IMR-90 (cell line): ENCODE measurements around the gene PLCH1. TPM values are rescaled to one million over a fixed set of nuclear protein-coding genes. Genes with fewer than 3 reads are reported as not detected.

Source experiments
- ATAC-seq: fragments of 200-7000 bp; cut with Tn5 transposase; 2 replicates; pipeline ENCODE4 v1.9.1; 2020; ENCODE audit warnings: low read depth, mild to moderate bottlenecking, moderate library complexity
- BruUV-seq: library from RNA; stranded (reverse); fragments of 400-500 nt; replicated peaks from 2 replicates; lab custom pipeline; 2021; lab: Mats Ljungman, UMichigan
- CTCF ChIA-PET: fragments of 300-600 bp; formaldehyde crosslinking; extraction: SDS; loops from one replicate; lab custom pipeline; 2021; ENCODE audit warnings: antibody characterized with exemption; lab: Yijun Ruan, JAX
- POLR2A ChIA-PET: fragments of 300-600 bp; sonication (Branson Sonifier 250); formaldehyde crosslinking; loops from one replicate; lab custom pipeline; 2022; ENCODE audit warnings: antibody characterized with exemption; ENCODE audit not compliant: unreplicated experiment; lab: Charles Lee
- DNase-seq: peaks from one replicate; pipeline ENCODE4 v3.0.0; 2013
- H2AFZ ChIP-seq: replicated peaks from 2 replicates; pipeline ENCODE3; 2013; ENCODE audit warnings: low read length, mild to moderate bottlenecking; ENCODE audit not compliant: poor library complexity
- H2AK5ac ChIP-seq: 2 replicates; pipeline ENCODE4 v1.6.1; 2013; ENCODE audit warnings: low read depth, low read length, inconsistent platforms
- H2AK9ac ChIP-seq: replicated peaks from 2 replicates; pipeline ENCODE3; 2013; ENCODE audit warnings: mild to moderate bottlenecking, low read depth, low read length, moderate library complexity; ENCODE audit not compliant: poor library complexity
- H2BK120ac ChIP-seq: 2 replicates; pipeline ENCODE4 v1.6.1; 2013; ENCODE audit warnings: low read depth, low read length, inconsistent platforms
- H2BK15ac ChIP-seq: 3 replicates; pipeline ENCODE4 v1.6.1; 2013; ENCODE audit warnings: low read depth, low read length, inconsistent platforms
- H2BK20ac ChIP-seq: 2 replicates; pipeline ENCODE4 v1.6.1; 2013; ENCODE audit warnings: low read depth, mild to moderate bottlenecking, inconsistent platforms, low read length, moderate library complexity
- H2BK5ac ChIP-seq: 2 replicates; pipeline ENCODE4 v1.6.1; 2013; ENCODE audit warnings: mild to moderate bottlenecking, low read depth, low read length, inconsistent platforms; ENCODE audit not compliant: poor library complexity, severe bottlenecking
- H3K14ac ChIP-seq: replicated peaks from 2 replicates; pipeline ENCODE4 v1.6.1; 2013; ENCODE audit warnings: low read depth, low read length, inconsistent platforms
- H3K18ac ChIP-seq: 2 replicates; pipeline ENCODE4 v1.6.1; 2013; ENCODE audit warnings: low read depth, low read length, control low read depth
- H3K23ac ChIP-seq: 2 replicates; pipeline ENCODE4 v1.6.1; 2013; ENCODE audit warnings: low read depth, low read length, inconsistent platforms
- H3K27ac ChIP-seq: 2 replicates; pipeline ENCODE4 v1.5.1; 2013; ENCODE audit warnings: mild to moderate bottlenecking, control low read depth, low read length; ENCODE audit not compliant: insufficient read depth
- H3K27me3 ChIP-seq: 2 replicates; pipeline ENCODE4 v1.6.1; 2013; ENCODE audit warnings: low read length; ENCODE audit not compliant: control insufficient read depth, insufficient read depth
- H3K36me3 ChIP-seq: 2 replicates; pipeline ENCODE4 v1.6.1; 2013; ENCODE audit warnings: low read length, mixed read lengths; ENCODE audit not compliant: control insufficient read depth, insufficient read depth
- H3K4ac ChIP-seq: 2 replicates; pipeline ENCODE4 v1.6.1; 2013; ENCODE audit warnings: low read depth, low read length, inconsistent platforms
- H3K4me1 ChIP-seq: 2 replicates; pipeline ENCODE4 v1.6.1; 2013; ENCODE audit warnings: low read length, mixed read lengths; ENCODE audit not compliant: control insufficient read depth, insufficient read depth
- H3K4me2 ChIP-seq: 2 replicates; pipeline ENCODE4 v1.6.1; 2013; ENCODE audit warnings: low read depth, mild to moderate bottlenecking, control low read depth, low read length, moderate library complexity
- H3K4me3 ChIP-seq: 2 replicates; pipeline ENCODE4 v1.5.1; 2013; ENCODE audit warnings: low read depth, mild to moderate bottlenecking, control low read depth, low read length, moderate library complexity; ENCODE audit not compliant: insufficient read depth
- H3K56ac ChIP-seq: 2 replicates; pipeline ENCODE4 v1.6.1; 2013; ENCODE audit warnings: low read length, inconsistent platforms; ENCODE audit not compliant: insufficient read depth; ENCODE audit errors: extremely low read depth
- H3K79me1 ChIP-seq, 2 experiments: 2 replicates each; pipeline ENCODE4 v1.6.1; 2013; ENCODE audit warnings: low read length in 2 of 2, inconsistent platforms in 1 of 2, low read depth in 1 of 2
- H3K9ac ChIP-seq: 2 replicates; pipeline ENCODE4 v1.6.1; 2013; ENCODE audit warnings: low read depth, low read length, control low read depth
- H3K9me1 ChIP-seq: 2 replicates; pipeline ENCODE4 v1.6.1; 2013; ENCODE audit warnings: low read length, inconsistent platforms; ENCODE audit not compliant: insufficient read depth
- H3K9me3 ChIP-seq: 2 replicates; pipeline ENCODE4 v1.6.1; 2013; ENCODE audit warnings: low read length; ENCODE audit not compliant: control insufficient read depth, insufficient read depth
- H4K20me1 ChIP-seq: 2 replicates; pipeline ENCODE4 v1.6.1; 2013; ENCODE audit warnings: low read length, inconsistent platforms; ENCODE audit not compliant: insufficient read depth
- H4K5ac ChIP-seq: 2 replicates; pipeline ENCODE4 v1.6.1; 2013; ENCODE audit warnings: mild to moderate bottlenecking, low read depth, low read length, control low read depth
- H4K8ac ChIP-seq, 2 experiments: 2 replicates each; pipeline ENCODE4 v1.6.1; 2013; ENCODE audit warnings: low read depth in 2 of 2, low read length in 2 of 2, control low read depth in 1 of 2, inconsistent platforms in 1 of 2
- H4K91ac ChIP-seq: 2 replicates; pipeline ENCODE4 v1.6.1; 2013; ENCODE audit warnings: low read depth, low read length, inconsistent platforms; ENCODE audit not compliant: insufficient read depth
- BHLHE40 ChIP-seq: fragments of 150-350 bp; IDR thresholded peaks from 2 replicates; pipeline ENCODE4 v1.6.1; 2016; ENCODE audit warnings: mild to moderate bottlenecking, low read depth, low read length
- CEBPB ChIP-seq: IDR thresholded peaks from 2 replicates; pipeline ENCODE4 v1.6.1; 2012; ENCODE audit warnings: low read depth, low read length, improper control_type of control experiment
- CHD1 ChIP-seq: IDR thresholded peaks from 2 replicates; pipeline ENCODE4 v1.6.1; 2012; ENCODE audit warnings: low read depth, low read length, improper control_type of control experiment
- CTCF ChIP-seq: conservative IDR thresholded peaks from 2 replicates; pipeline ENCODE4 v1.5.1; 2012; ENCODE audit warnings: mild to moderate bottlenecking, low read depth, low read length, improper control_type of control experiment
- FOS ChIP-seq: fragments of 150-350 bp; IDR thresholded peaks from 2 replicates; pipeline ENCODE4 v1.6.1; 2016; ENCODE audit warnings: low read depth, low read length
- MAFK ChIP-seq: IDR thresholded peaks from 2 replicates; pipeline ENCODE4 v1.6.1; 2012; ENCODE audit warnings: low read depth, low read length, improper control_type of control experiment
- MAZ ChIP-seq: IDR thresholded peaks from 2 replicates; pipeline ENCODE4 v1.6.1; 2012; ENCODE audit warnings: low read depth, mild to moderate bottlenecking, low read length, improper control_type of control experiment, moderate library complexity, borderline replicate concordance
- MXI1 ChIP-seq: IDR thresholded peaks from 2 replicates; pipeline ENCODE4 v1.6.1; 2012; ENCODE audit warnings: low read depth, mild to moderate bottlenecking, low read length, moderate library complexity, borderline replicate concordance
- NFE2L2 ChIP-seq: fragments of 150-350 bp; IDR thresholded peaks from 2 replicates; pipeline ENCODE4 v1.6.1; 2016; ENCODE audit warnings: low read depth, mild to moderate bottlenecking, low read length
- POLR2A ChIP-seq: IDR thresholded peaks from 2 replicates; pipeline ENCODE4 v1.6.1; 2012; ENCODE audit warnings: mild to moderate bottlenecking, low read depth, low read length
- RAD21 ChIP-seq: IDR thresholded peaks from 2 replicates; pipeline ENCODE4 v1.6.1; 2012; ENCODE audit warnings: low read length, improper control_type of control experiment
- RCOR1 ChIP-seq: IDR thresholded peaks from 2 replicates; pipeline ENCODE4 v1.6.1; 2012; ENCODE audit warnings: mild to moderate bottlenecking, low read length, improper control_type of control experiment; ENCODE audit not compliant: insufficient replicate concordance
- RFX5 ChIP-seq: IDR thresholded peaks from 2 replicates; pipeline ENCODE4 v1.8.0; 2012; ENCODE audit warnings: low read depth, mild to moderate bottlenecking, low read length, moderate library complexity
- SMC3 ChIP-seq: fragments of 150-350 bp; IDR thresholded peaks from 2 replicates; pipeline ENCODE4 v1.6.1; 2016; ENCODE audit warnings: low read depth, mild to moderate bottlenecking, antibody characterized with exemption, low read length, moderate library complexity
- USF2 ChIP-seq: fragments of 150-350 bp; IDR thresholded peaks from 2 replicates; pipeline ENCODE4 v1.6.1; 2017; ENCODE audit warnings: mild to moderate bottlenecking, antibody characterized with exemption, low read length, low read depth
- whole genome bisulfite sequencing, 2 experiments: methylation state at CpG; one replicate each; pipeline versions ENCODE4 v1.1.5 to v1.1.7; 2013; ENCODE audit warnings: missing lambda C conversion rate in 2 of 2; ENCODE audit not compliant: insufficient read length in 1 of 2; ENCODE audit errors: extremely low coverage in 2 of 2; 5-methylcytosine and 5-hydroxymethylcytosine counted together
- dilution Hi-C: fragments of 300-500 bp; cut with HindIII; formaldehyde crosslinking; loops from one replicate; pipeline ENCODE4 v1.14.3; 2018; ENCODE audit warnings: low sequenced_read_pairs; ENCODE audit not compliant: unreplicated experiment
- in situ Hi-C: fragments of 300-500 bp; cut with MboI; formaldehyde crosslinking; loops from 3 replicates; pipeline ENCODE4 v1.14.3; 2019; ENCODE audit warnings: low sequenced_read_pairs, inconsistent platforms, mixed read lengths
- intact Hi-C: fragments of 100-400 bp; cut with micrococcal nuclease; formaldehyde crosslinking; loops from 2 replicates; pipeline ENCODE4 v1.10.0; 2022
- polyA plus RNA-seq, 3 experiments: library from polyadenylated mRNA; depleted of rRNA; stranded (reverse); fragments of >200 nt; gene quantifications; 2 replicates each; pipeline ENCODE4 v1.2.3, GENCODE V29; 2012; ENCODE audit warnings: low replicate concordance in 1 of 3
- total RNA-seq: library from RNA; depleted of rRNA; stranded (reverse); fragments of >200 nt; gene quantifications from 2 replicates; pipeline ENCODE4 v1.2.3, GENCODE V29; 2012
- TF ChIP-seq, protein P1 (sequence below): fragments of 150-350 bp; IDR thresholded peaks from 2 replicates; pipeline ENCODE4 v1.6.1; 2016; ENCODE audit warnings: low read depth, mild to moderate bottlenecking, low read length, moderate library complexity, borderline replicate concordance

The PLCH1 gene
- total and polyA plus RNA-seq, 2 of the 4 experiments (the other 2 are of a cell fraction), result not detected

DNA sequence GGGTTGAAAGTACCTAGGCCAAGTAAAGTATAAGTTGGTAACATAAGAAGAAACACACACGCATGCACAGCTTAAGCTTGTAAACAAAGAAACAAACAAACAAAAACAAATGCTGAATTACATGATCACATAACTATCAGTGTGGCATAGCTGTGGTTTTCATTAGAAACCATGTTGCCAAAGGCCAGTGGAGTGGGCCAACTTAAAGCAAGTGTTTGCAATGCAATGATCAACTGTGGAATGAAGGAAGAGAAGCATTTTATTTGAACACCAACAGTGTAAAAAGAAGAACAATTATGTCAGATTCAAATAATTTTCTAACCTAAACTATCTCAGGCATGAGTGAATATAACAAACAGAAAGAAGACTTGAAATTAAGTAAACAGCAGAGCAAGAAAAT is 252.0 kb downstream of the PLCH1 start:
- Histone ChIP-seq H3K14ac (no peak overlapping the region), H4K5ac (no peak overlapping the region), H3K27ac (no peak overlapping the region), H4K20me1 (no peaks in the 10 kb centered on the region), H3K4me3 (no peak overlapping the region), H2AK9ac (no peak overlapping the region), H3K4me1 (no peaks in the 10 kb centered on the region), H3K4me2 (no peak overlapping the region), H2BK5ac (no peak overlapping the region), H3K27me3 (no peaks in the 10 kb centered on the region), H2BK120ac (no peak overlapping the region), H2BK20ac (no peak overlapping the region), H3K9me3 (no peaks in the 10 kb centered on the region), H3K23ac (no peak overlapping the region), H3K9me1 (no peaks in the 10 kb centered on the region), H2AFZ (no peak overlapping the region), H4K8ac (no peak overlapping the region), H4K91ac (no peak overlapping the region), H3K18ac (no peak overlapping the region), H3K36me3 (no peaks in the 10 kb centered on the region), H3K79me1 (no peaks in the 10 kb centered on the region), H2AK5ac (no peak overlapping the region), H3K9ac (no peak overlapping the region), H3K4ac (no peak overlapping the region), H2BK15ac (no peak overlapping the region), H3K56ac (no peak overlapping the region)
- BruUV-seq, result no TSS peak
- CTCF ChIA-PET, result interaction anchor here (0.6 kb wide), 1 partner anchor 52 kb away, joined by 4 read pairs; no protein-coding TSS in a partner anchor
- dilution Hi-C loops (no loop called here), intact Hi-C loops (loop anchor here (2.0 kb wide), 1 partner anchor 56 kb away; no protein-coding TSS in a partner anchor), in situ Hi-C loops (no loop called here)
- TF ChIP-seq USF2, result no peak
- no peak for TF ChIP-seq CTCF
- no peak for TF ChIP-seq SMC3
- no peak for TF ChIP-seq POLR2A
- TF ChIP-seq BHLHE40, result no peak
- TF ChIP-seq MAZ, result no peak
- TF ChIP-seq CEBPB, result no peak
- no peak for TF ChIP-seq FOS
- no peak for TF ChIP-seq CHD1
- TF ChIP-seq MAFK, result no peak
- TF ChIP-seq NFE2L2, result no peak
- TF ChIP-seq, protein P1, sequence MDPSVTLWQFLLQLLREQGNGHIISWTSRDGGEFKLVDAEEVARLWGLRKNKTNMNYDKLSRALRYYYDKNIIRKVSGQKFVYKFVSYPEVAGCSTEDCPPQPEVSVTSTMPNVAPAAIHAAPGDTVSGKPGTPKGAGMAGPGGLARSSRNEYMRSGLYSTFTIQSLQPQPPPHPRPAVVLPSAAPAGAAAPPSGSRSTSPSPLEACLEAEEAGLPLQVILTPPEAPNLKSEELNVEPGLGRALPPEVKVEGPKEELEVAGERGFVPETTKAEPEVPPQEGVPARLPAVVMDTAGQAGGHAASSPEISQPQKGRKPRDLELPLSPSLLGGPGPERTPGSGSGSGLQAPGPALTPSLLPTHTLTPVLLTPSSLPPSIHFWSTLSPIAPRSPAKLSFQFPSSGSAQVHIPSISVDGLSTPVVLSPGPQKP, result no peak
- TF ChIP-seq RFX5, result no peak
- no peak for TF ChIP-seq RCOR1
- TF ChIP-seq RAD21, result no peak
- no peak for TF ChIP-seq MXI1
- POLR2A ChIA-PET, result no interaction called here
- ATAC-seq (no peak), DNase-seq (no peak)
- WGBS, 2 experiments, result no CpG with 5 or more reads among the region's 1 CpG
